WTC11 (cell line): ENCODE data around the gene ZNF367. TPM values are rescaled to one million over a fixed set of nuclear protein-coding genes. Genes with fewer than 3 reads are reported as not detected.

Experiments used
- ATAC-seq: fragments of 200-7000 bp; cut with Tn5 transposase; 2 replicates; pipeline ENCODE4 v1.10.0; 2021; ENCODE audit warnings: mild to moderate bottlenecking, moderate library complexity
- CTCF ChIA-PET: fragments of 300-600 bp; sonication (Branson Sonifier 250); formaldehyde crosslinking; loops from one replicate; lab custom pipeline; 2021; ENCODE audit warnings: antibody characterized with exemption; lab: Charles Lee
- POLR2A ChIA-PET: fragments of 350-600 bp; sonication (Branson Sonifier 250); formaldehyde crosslinking; loops from one replicate; lab custom pipeline; 2021; ENCODE audit warnings: antibody characterized with exemption; lab: Charles Lee
- DNase-seq: peaks from one replicate; pipeline ENCODE4 v3.0.0; 2021; ENCODE audit warnings: low spot score
- H3K27ac Mint-ChIP-seq: 2 replicates; pipeline ENCODE4 v1.8.0; 2021; ENCODE audit warnings: mixed read lengths
- H3K27me3 Mint-ChIP-seq: 2 replicates; pipeline ENCODE4 v1.8.0; 2021; ENCODE audit warnings: low read depth, mild to moderate bottlenecking, moderate library complexity, mixed read lengths
- H3K36me3 Mint-ChIP-seq: 2 replicates; pipeline ENCODE4 v1.8.0; 2021; ENCODE audit warnings: mixed read lengths
- H3K4me1 Mint-ChIP-seq: 2 replicates; pipeline ENCODE4 v1.8.0; 2022; ENCODE audit warnings: mixed read lengths
- H3K4me3 Mint-ChIP-seq: 2 replicates; pipeline ENCODE4 v1.8.0; 2021; ENCODE audit warnings: mild to moderate bottlenecking, moderate library complexity, mixed read lengths
- H3K9me3 Mint-ChIP-seq: 2 replicates; pipeline ENCODE4 v1.8.0; 2021; ENCODE audit warnings: mixed read lengths
- ATF2 ChIP-seq: sonication (generic); formaldehyde crosslinking; IDR thresholded peaks from 2 replicates; pipeline ENCODE4 v1.8.1; 2022; ENCODE audit warnings: low read depth, missing genetic modification reagents, borderline replicate concordance
- CTCF ChIP-seq: fragments of 200-600 bp; IDR thresholded peaks from 2 replicates; pipeline ENCODE4 v1.8.0; 2022; ENCODE audit warnings: antibody characterized with exemption
- FOXK1 ChIP-seq: sonication (generic); formaldehyde crosslinking; IDR thresholded peaks from 2 replicates; pipeline ENCODE4 v1.8.0; 2022; ENCODE audit warnings: mild to moderate bottlenecking, moderate library complexity, missing genetic modification reagents
- GRHL2 ChIP-seq: fragments of 250-450 bp; sonication (Bioruptor Pico); IDR thresholded peaks from 2 replicates; pipeline ENCODE4 v1.8.0; 2022; ENCODE audit warnings: mild to moderate bottlenecking, moderate library complexity; ENCODE audit not compliant: insufficient replicate concordance, severe bottlenecking
- IRF2 ChIP-seq: sonication (generic); formaldehyde crosslinking; IDR thresholded peaks from 2 replicates; pipeline ENCODE4 v1.8.0; 2022; ENCODE audit warnings: low read depth, missing genetic modification reagents, borderline replicate concordance
- MXD4 ChIP-seq: fragments of 250-450 bp; sonication (Bioruptor Pico); IDR thresholded peaks from 2 replicates; pipeline ENCODE4 v1.8.0; 2021; ENCODE audit warnings: mild to moderate bottlenecking, moderate library complexity, borderline replicate concordance
- PRRX2 ChIP-seq: fragments of 250-450 bp; sonication (Bioruptor Pico); IDR thresholded peaks from 2 replicates; pipeline ENCODE4 v1.8.0; 2021; ENCODE audit warnings: mild to moderate bottlenecking
- SMAD3 ChIP-seq: sonication (generic); formaldehyde crosslinking; IDR thresholded peaks from 2 replicates; pipeline ENCODE4 v1.8.0; 2022; ENCODE audit warnings: missing genetic modification reagents, mild to moderate bottlenecking, borderline replicate concordance
- STAT6 ChIP-seq: sonication (generic); formaldehyde crosslinking; conservative IDR thresholded peaks from 2 replicates; pipeline ENCODE4 v1.8.1; 2023; ENCODE audit warnings: mild to moderate bottlenecking, low read depth, missing genetic modification reagents, moderate library complexity
- ZNF121 ChIP-seq: sonication (generic); formaldehyde crosslinking; IDR thresholded peaks from 2 replicates; pipeline ENCODE4 v1.8.0; 2023; ENCODE audit warnings: missing genetic modification reagents
- ZNF232 ChIP-seq: sonication (generic); formaldehyde crosslinking; IDR thresholded peaks from 2 replicates; pipeline ENCODE4 v1.8.0; 2022; ENCODE audit warnings: mild to moderate bottlenecking, missing genetic modification reagents
- ZNF317 ChIP-seq: sonication (generic); formaldehyde crosslinking; IDR thresholded peaks from 2 replicates; pipeline ENCODE4 v1.8.1; 2023; ENCODE audit warnings: low read depth, mild to moderate bottlenecking, moderate library complexity, missing genetic modification reagents, borderline replicate concordance
- ZNF396 ChIP-seq: fragments of 250-450 bp; sonication (Bioruptor Pico); IDR thresholded peaks from 2 replicates; pipeline ENCODE4 v1.8.0; 2021; ENCODE audit warnings: mild to moderate bottlenecking, moderate library complexity, borderline replicate concordance
- ZNF423 ChIP-seq: fragments of 250-450 bp; sonication (Bioruptor Pico); IDR thresholded peaks from 2 replicates; pipeline ENCODE4 v2.1.2; 2022; ENCODE audit warnings: mild to moderate bottlenecking, moderate library complexity
- total RNA-seq: library from RNA; stranded (reverse); gene quantifications from 3 replicates; pipeline ENCODE4 v1.2.3, GENCODE V29; 2021
- TF ChIP-seq, protein P1 (sequence below): sonication (generic); formaldehyde crosslinking; IDR thresholded peaks from 2 replicates; pipeline ENCODE4 v1.8.0; 2022; ENCODE audit warnings: mild to moderate bottlenecking, missing genetic modification reagents
- TF ChIP-seq, protein P2 (sequence below): fragments of 250-450 bp; sonication (Bioruptor Pico); IDR thresholded peaks from 2 replicates; pipeline ENCODE4 v1.9.0; 2021; ENCODE audit warnings: moderate library complexity, mild to moderate bottlenecking, inconsistent platforms, borderline replicate concordance
- TF ChIP-seq, protein P3 (sequence below): sonication (generic); formaldehyde crosslinking; IDR thresholded peaks from 2 replicates; pipeline ENCODE4 v1.8.1; 2022; ENCODE audit warnings: mild to moderate bottlenecking, missing genetic modification reagents, moderate library complexity, borderline replicate concordance
- TF ChIP-seq, protein P4 (sequence below): fragments of 250-450 bp; sonication (Bioruptor Pico); IDR thresholded peaks from 2 replicates; pipeline ENCODE4 v1.9.0; 2021; ENCODE audit warnings: mild to moderate bottlenecking

The ZNF367 gene
- total RNA-seq, 1 experiment from 2014 or later, result 7.4 TPM

GRCh38 chr9:96440671-96441199 is 22.6 kb upstream of the ZNF367 start:
- H3K4me3 Mint-ChIP-seq, result no peak overlapping the region
- no peaks in the 10 kb centered on the region for H3K9me3 Mint-ChIP-seq
- no peak overlapping the region for H3K27ac Mint-ChIP-seq
- no peak for ATAC-seq
- ChIA-PET CTCF (interaction anchor here (0.6 to 1.6 kb wide), 3 partner anchors 10 to 42 kb away, joined by 3 to 14 read pairs (median 4); partner anchors contain the start of gene HABP4), POLR2A (interaction anchor here (1.7 kb wide), 1 partner anchor 9 kb away, joined by 5 read pairs; the partner anchor contains the start of gene HABP4)
- DNase-seq, result no peak
- no peaks in the 10 kb centered on the region for H3K4me1 Mint-ChIP-seq
- no peaks in the 10 kb centered on the region; the same call in 1 of the 2 replicates for H3K27me3 Mint-ChIP-seq
- no peaks in the 10 kb centered on the region for H3K36me3 Mint-ChIP-seq
- TF ChIP-seq ZNF423 (CRISPR knock-in tag), result no peak
- no peak for TF ChIP-seq ZNF232 (CRISPR knock-in tag)
- TF ChIP-seq CTCF, result no peak
- no peak for TF ChIP-seq IRF2 (CRISPR knock-in tag)
- no peak for TF ChIP-seq MXD4
- no peak for TF ChIP-seq SMAD3 (CRISPR knock-in tag)
- TF ChIP-seq, protein P1, sequence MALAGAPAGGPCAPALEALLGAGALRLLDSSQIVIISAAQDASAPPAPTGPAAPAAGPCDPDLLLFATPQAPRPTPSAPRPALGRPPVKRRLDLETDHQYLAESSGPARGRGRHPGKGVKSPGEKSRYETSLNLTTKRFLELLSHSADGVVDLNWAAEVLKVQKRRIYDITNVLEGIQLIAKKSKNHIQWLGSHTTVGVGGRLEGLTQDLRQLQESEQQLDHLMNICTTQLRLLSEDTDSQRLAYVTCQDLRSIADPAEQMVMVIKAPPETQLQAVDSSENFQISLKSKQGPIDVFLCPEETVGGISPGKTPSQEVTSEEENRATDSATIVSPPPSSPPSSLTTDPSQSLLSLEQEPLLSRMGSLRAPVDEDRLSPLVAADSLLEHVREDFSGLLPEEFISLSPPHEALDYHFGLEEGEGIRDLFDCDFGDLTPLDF (CRISPR knock-in tag), result no peak
- TF ChIP-seq, protein P2, sequence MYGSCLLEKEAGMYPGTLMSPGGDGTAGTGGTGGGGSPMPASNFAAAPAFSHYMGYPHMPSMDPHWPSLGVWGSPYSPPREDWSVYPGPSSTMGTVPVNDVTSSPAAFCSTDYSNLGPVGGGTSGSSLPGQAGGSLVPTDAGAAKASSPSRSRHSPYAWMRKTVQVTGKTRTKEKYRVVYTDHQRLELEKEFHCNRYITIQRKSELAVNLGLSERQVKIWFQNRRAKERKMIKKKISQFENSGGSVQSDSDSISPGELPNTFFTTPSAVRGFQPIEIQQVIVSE, result no peak
- TF ChIP-seq FOXK1 (CRISPR knock-in tag), result no peak
- no peak for TF ChIP-seq ATF2 (CRISPR knock-in tag)
- TF ChIP-seq ZNF121 (CRISPR knock-in tag), result no peak
- TF ChIP-seq, protein P3, sequence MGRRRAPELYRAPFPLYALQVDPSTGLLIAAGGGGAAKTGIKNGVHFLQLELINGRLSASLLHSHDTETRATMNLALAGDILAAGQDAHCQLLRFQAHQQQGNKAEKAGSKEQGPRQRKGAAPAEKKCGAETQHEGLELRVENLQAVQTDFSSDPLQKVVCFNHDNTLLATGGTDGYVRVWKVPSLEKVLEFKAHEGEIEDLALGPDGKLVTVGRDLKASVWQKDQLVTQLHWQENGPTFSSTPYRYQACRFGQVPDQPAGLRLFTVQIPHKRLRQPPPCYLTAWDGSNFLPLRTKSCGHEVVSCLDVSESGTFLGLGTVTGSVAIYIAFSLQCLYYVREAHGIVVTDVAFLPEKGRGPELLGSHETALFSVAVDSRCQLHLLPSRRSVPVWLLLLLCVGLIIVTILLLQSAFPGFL (CRISPR knock-in tag), result no peak
- no peak for TF ChIP-seq GRHL2 (CRISPR knock-in tag)
- TF ChIP-seq PRRX2, result no peak

GRCh38 chr9:96437454-96437853 is 19.3 kb upstream of the ZNF367 start:
- POLR2A ChIA-PET, result no interaction called here

More at GRCh38 chr9:96437454-96437853, 19.3 kb upstream of the ZNF367 start:
- no peaks in the 10 kb centered on the region; the same call in 1 of the 2 replicates for H3K27me3 Mint-ChIP-seq
- no peak overlapping the region for H3K4me3 Mint-ChIP-seq
- no peak overlapping the region for H3K27ac Mint-ChIP-seq
- ATAC-seq (no peak), DNase-seq (no peak)
- no peaks in the 10 kb centered on the region for H3K36me3 Mint-ChIP-seq
- CTCF ChIA-PET, result no interaction called here
- TF ChIP-seq STAT6 (CRISPR knock-in tag) (no peak), ZNF121 (CRISPR knock-in tag) (no peak), ZNF396 (CRISPR knock-in tag) (no peak), ZNF317 (CRISPR knock-in tag) (no peak)
- TF ChIP-seq, protein P4, sequence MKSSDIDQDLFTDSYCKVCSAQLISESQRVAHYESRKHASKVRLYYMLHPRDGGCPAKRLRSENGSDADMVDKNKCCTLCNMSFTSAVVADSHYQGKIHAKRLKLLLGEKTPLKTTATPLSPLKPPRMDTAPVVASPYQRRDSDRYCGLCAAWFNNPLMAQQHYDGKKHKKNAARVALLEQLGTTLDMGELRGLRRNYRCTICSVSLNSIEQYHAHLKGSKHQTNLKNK (CRISPR knock-in tag), result no peak
- no peaks in the 10 kb centered on the region for H3K4me1 Mint-ChIP-seq
- peaks cover 3% of the 10 kb centered on the region for H3K9me3 Mint-ChIP-seq
